ENCODE data around the gene SPON2.

Gene SPON2

DNA sequence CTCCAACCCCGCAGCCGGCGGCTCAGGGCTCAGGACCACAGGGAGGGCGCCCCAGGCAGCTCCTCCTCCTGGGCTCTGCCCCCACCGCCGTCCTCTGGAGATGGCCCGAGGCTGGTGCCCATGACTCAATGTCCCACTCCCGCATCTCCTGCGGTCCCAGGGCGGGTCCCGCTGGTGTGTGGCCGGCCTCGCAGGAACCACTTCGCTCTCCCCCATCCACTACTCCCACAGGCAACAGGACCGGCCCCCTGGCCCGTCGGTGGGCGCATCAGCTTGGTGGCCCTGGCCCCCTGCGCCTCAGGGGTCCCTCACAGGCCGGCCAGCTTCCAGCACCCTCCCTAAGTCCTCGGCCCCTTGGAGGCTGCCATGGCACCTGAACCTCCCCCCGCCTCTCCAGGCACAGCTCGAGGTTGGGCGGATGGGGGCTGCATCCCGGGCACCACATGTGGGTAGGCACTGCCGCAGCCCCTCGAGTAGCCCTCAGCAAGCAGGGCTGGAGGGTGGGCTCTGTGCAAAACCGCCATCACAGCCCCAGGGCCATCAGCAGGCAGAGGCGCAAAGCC is 22.8 kb upstream of the SPON2 start:
- no peak overlapping the region for H3K4me3 ChIP-seq (ENCODE audit: low read depth, low read length)

DNA sequence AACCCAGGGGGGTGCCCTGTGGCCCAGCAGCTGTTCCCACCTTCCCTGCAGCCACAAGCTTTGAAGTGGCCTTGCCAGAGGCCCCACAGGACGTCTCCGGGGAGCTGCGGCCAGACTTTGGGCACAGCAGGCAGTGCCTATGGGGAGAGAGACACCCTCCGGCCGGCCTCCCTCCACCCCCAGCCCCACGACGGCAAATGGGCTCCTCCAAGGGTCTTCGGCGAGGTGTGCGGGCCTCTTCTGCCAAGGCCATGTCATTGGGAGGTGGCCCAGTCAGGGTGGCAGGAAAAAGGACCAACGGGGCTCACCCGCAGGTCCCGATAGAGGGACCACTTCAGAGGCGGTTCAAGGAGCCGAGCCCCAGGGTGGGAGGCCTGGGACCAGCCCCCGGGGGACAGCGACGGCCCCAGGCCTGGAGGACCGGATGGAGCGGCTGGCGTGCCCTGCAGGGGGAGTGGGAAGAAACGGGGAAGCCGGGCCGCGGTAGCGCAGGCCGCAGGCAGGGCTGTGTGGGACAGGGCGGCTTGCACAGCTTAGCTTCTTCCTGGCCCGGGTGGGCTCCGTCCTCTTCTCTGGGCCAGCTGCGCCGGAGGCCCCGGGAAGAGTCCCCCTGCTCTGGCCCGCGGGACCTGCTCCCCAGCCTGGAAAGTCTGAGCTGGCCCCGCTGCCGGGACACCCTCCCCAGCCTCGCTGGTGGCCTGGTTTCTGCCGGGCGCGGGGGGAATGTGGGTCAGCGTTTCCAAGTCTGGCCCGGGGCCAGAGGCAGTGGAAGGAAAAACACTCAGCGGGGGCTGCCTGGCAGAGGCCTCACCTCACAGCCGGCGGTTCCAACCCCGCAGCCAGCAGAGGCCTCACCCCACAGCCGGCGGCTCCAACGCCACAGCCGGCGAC is 21.9 kb upstream of the SPON2 start:
- no peak overlapping the region for H3K4me3 ChIP-seq (ENCODE audit: low read depth, low read length)

DNA sequence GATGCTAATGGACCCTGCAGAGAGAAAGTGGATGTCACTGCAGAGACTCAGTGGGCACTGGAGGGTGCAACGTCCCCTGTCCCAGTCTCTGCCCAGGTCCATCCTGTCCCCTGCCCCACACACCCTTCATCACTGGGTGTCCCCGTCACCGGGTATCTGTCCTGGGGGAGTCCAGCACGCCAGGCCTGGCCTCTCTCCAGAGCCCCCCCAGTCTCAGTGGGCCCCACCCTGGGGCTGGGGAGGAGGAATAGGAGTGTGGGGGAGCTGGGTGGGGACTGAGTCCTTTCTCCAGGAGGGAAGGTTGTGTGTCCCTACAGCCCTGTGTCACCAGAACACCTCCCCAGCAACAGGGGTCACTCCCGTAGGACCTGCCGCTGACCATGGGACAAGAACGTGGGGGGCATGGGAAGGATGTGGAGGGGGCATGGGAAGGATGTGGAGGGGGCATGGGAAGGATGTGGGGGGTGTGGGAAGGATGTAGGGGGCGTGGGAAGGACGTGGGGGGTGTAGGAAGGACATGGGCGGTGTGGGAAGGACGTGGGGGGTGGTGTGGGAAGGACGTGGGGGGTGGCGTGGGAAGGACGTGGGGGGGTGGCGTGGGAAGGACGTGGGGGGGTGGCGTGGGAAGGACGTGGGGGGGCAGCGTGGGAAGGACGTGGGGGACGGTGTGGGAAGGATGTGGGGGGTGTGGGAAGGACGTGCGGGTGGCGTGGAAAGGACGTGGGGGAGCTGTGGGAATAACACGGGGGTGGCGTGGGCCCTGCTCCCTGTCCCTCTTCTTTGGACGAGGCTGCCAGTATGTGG is 21.0 kb upstream of the SPON2 start:
- H3K4me3 ChIP-seq (ENCODE audit: low read depth, low read length): no peak overlapping the region

DNA sequence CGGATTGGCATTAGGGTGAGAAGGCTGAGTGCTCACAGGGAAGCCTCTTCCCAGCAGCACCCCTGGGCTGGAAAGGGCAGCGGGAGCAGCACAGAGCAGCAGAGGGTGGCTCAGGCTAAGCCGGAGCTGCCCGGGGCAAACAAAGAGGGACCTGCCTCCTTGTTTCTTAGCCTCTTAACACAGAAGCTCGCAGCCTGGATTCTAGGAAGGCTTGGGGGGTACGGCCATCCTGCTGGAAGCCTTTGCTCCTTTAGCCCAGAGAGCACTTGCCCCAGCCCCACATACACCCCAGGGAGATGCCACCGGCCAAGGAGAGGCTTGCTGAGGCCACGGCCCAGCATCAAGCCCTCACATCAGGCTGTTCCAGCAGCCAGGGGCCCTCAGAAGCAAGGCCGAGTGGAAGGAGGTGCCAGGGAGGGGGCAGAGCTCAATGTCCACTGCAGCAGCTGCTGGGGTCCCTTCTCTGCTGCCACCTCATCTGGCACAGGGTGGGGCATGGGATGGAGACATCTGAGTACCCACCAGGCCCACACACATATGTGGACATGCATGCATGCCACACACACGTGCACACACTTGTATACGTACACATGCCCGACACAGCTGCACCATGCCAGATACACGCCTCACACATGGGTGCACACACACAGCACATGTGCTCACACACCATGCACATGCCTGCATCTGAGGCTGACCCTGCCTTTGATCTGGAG is 20.3 kb upstream of the SPON2 start:
- no peak overlapping the region for H3K4me3 ChIP-seq (ENCODE audit: low read depth, low read length)

DNA sequence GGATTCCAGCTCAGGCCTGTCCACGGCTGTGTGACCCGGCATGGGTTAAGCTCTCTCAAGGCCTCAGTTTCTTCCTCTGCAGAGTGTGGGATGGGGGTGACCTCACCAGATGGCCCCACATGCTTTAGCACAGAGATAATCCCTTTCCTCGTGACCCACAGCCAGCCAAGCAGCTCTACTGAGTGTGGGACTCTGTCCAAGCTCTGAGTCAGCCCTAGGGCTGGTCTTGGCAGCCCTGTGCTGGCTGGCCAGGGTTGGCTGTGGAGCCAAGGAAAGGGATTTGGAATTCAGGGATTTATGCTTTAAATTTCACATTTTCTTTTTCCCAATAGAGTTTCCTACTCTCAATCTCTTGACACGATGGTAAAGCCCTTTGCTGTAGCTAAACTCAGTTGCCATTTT is 19.7 kb upstream of the SPON2 start:
- no peak overlapping the region for H3K4me3 ChIP-seq (ENCODE audit: low read depth, low read length)

DNA sequence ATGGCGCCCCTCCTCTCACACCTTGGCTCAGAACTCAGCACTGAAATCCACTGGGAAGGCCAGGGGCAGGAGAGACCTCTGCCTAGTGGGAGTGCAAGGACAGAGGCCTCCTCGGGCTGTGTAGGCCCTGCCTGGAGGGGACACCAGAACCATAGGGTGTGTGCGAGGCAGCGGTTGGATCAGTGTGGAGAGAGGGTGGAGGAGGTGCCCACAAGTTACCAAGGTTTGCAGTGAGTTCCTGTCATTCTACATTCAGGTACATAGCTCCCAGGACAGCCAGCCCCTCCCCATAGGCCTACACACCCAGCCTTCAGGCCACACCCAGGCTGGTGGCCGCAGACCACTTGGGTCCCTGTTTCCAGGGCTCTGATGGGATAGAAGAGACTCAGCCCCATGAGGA is 19.2 kb upstream of the SPON2 start:
- H3K4me3 ChIP-seq (ENCODE audit: low read depth, low read length): no peak overlapping the region

DNA sequence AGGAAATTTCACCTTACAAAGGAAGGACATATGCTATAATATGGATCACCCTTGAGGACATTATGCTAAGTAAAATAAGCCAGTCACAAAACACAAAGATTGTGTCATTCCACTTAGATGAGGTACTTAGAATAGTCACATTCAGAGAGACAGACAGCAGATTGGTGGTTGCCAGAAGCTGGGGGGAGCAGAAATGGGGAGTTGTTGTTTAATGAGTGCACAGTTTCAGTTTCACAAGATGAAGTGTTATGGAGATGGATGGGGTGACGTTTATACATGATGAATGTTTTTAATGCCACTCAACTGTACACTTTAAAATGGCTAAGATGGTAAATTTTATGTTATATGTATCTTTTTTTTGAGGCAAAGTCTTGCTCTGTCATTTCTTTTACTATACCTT is 14.8 kb upstream of the SPON2 start:
- no peak overlapping the region for H3K4me3 ChIP-seq (ENCODE audit: low read depth, low read length)

DNA sequence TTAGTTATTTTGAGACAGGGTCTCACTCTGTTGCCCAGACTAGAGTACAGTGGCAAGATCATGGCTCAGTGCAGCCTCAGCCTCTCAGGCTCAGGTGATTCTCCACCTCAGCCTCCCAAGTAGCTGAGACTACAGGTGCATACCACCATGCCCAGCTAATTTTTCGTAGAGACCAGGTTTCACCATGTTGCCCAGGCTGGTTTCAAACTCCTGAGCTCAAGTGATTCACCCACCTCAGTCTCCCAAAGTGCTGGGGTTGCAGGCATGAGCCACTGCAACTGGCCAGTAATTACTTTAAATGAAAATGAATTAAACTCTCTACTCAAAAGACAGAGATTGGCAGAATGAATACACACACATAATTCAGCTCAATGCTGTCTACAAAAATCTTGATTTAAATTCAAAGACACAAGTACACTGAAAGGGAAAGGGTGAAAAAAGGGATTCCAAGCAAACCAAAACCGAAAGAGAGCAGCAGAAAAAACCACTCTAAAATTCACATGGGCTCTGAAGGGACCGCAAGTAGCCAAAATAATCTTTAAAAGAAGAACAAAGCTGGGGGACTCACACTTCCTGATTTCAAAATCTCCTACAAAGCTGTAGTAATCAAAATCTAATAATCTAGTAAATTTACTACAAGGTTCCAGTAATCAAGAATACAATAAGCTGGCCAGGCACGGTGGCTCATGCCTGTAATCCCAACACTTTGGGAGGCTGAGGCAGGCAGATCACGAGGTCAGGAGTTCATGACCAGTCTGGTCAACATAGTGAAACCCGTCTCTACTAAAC is 11.8 kb upstream of the SPON2 start:
- H3K4me3 ChIP-seq (ENCODE audit: low read depth, low read length): no peak overlapping the region

DNA sequence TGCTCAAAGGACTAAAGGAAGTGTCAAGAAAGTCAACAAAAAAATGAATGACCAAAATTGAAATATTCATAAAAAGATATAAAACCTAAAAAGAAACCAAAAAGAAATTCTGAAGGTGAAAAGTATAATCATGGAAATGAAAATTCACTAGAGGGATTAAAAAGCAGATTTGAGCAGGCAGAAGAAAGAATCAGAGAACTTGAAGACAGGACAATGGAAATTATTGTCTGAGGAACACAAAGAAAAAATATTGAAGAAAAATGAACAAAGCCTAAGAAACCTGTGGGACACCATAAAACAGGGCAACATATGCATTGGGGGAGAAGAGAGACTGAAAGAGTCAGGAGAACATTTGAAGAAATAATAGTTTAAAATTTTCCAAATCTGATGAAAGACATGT is 9.9 kb upstream of the SPON2 start:
- no peak overlapping the region for H3K4me3 ChIP-seq (ENCODE audit: low read depth, low read length)

DNA sequence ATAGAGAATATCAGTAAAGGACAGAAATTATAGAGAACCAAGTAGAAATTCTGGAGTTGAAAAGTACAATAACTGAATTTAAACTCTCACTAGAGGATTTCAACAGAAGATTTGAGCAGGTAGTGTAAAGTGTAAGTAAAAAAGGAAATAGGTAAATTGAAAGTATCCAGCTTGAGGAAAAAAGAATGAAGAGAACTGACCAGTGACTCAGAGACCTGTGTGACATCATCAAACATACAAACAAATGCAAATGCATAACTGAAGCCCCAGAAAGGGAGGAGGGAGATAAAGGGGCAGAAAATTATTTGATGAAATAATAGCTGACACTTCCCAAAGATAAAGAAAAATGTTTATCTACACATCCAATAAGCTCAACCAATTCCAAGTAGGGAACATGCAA is 8.3 kb upstream of the SPON2 start:
- H3K4me3 ChIP-seq (ENCODE audit: low read depth, low read length): no peak overlapping the region

DNA sequence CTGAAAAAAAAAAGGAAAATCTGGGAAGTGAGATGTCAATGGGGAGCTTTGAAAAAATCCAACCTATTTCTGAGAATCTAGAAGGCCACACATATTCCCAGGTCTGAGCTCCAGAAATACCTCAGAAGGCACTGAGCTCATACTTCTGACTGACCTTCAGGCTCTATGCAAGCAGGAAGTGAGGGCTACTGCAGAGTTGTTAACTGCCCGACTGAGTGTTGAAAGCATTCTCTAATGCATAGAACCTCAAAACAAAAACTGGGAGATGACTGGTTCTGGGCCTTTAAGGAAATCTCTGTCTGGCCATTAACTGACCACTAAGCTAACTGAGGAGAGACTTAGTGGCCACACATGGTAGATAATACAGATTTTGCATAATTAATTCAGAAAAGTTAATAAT is 7.6 kb upstream of the SPON2 start:
- H3K4me3 ChIP-seq (ENCODE audit: low read depth, low read length): no peak overlapping the region

DNA sequence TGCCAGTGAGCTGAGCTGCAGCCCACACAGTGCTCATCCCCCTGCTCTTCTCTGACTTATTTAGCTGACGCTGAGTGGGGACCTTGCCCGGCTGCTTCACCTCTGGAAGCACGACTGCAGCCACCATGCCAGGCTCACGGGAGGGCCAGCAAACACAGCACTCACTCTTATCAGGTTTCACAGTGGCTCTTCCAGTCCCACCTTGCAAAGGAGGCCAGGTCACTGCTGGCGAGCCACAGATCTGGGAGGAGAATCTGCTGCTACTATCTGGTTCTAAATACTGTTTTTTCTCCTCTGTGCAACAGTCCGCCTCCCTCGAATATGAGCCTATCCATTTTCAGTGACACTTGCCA is 6.7 kb upstream of the SPON2 start:
- no peak overlapping the region for H3K4me3 ChIP-seq (ENCODE audit: low read depth, low read length)

DNA sequence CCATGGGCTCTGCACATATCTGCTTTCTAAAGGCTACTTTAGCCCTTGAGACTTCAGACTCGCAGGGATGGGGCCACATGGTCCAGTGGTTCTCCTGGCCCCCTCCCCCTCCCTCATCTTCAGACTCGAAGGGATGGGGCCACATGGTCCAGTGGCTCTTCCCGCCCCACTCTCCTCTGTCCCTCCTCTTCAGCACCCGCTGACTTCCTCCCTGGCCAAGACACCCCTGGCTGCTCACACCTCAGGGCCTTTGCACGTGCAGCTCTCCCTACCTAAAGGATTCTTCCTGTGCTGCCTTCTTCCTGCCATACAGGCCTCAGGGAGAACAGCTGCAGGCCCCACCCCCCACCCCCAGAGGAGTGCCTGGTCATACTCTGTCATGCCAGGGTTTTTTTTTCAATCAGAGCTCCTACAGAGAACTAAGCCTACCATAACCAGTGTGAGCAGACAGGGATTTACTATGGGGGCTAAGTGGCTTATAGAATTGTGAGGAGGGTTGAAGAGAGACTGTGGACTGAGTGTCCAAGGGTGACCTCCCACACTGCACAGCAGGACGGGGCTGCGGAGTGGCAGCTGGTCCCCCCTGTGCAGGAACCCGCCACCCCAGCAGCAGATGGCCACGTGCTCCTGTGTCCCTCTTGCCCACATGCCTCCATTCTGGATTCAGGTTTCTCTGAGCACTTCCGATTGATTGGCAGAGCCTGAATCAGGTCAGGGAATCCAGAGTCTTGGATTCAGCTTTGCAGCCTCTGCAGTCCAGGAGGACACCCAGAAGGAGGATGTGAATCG is 6.1 kb upstream of the SPON2 start:
- no peak overlapping the region for H3K4me3 ChIP-seq (ENCODE audit: low read depth, low read length)

DNA sequence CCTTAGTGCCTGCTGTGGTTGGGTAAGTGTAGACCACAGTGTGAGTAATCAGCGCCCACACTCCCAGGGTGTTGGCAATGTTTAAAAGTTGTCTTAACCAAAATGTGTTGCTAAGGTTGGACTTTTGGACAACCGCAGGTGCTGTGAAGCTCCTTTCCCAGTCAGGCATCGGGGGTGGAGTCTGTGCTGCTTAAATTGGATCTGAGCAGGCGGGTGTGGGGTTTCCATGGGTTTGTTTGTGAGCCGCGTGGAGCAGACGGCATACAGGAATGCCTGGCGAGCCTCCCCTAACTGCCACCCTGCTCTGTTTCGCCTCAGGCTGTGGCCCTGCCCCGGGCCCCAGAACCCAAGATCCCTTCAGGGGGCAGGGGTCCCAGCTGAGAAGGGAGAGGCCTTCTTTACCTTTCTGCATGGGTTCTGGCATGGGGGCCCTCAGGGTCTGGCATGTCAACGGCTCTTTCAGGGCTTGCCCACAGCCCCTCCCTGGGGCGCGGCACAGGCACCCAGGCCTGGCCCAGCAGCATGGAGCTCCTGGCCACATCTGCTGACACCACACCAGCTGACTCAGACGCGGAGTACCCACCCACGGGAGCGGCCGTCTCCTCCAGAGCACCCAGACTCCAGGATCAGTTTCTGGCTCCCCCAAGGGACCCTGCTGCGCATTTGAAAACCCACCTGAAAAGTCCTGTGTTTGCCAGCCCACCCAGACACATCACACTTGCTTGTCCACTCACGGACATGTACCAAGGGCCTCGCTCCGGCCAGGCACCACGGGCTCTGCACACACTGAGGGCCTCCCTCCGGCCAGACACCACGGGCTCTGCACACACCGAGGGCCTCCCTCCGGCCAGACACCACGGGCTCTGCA is 5.1 kb upstream of the SPON2 start:
- no peak overlapping the region for H3K4me3 ChIP-seq (ENCODE audit: low read depth, low read length)

DNA sequence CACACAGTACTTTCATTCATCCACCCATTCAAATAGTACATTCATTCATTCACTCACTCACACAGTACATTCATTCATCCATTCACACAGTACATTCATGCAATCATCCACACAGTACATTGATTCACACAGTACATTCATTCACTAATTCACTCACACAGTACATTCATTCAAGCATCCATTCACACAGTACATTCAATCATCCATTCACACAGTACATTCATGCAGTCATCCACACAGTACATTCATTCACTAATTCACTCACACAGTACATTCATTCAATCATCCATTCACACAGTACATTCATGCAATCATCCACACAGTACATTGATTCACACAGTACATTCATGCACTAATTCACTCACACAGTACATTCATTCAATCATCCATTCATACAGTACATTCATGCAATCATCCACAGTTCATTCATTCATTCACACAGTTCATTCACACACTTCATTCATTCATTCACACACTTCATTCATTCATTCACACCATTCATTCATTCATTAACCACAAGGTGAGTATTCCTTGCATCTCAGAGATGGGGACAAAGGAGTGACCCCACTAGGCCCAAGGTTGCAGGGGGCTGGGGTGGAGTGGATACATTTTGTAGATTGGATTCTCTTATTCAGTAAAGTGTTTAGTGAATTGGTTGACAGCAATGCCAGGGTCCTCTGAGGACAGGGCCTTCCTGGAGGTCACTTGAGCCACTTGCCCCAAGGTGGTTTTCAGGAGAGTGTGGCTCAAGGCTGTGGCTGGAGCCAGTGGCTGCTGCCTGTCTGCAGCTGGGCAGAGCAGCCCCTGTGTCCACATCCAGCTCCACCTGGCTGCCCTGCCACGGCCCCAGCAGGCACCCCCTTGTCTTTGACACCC is 4.3 kb upstream of the SPON2 start:
- no peak overlapping the region for H3K4me3 ChIP-seq (ENCODE audit: low read depth, low read length)

DNA sequence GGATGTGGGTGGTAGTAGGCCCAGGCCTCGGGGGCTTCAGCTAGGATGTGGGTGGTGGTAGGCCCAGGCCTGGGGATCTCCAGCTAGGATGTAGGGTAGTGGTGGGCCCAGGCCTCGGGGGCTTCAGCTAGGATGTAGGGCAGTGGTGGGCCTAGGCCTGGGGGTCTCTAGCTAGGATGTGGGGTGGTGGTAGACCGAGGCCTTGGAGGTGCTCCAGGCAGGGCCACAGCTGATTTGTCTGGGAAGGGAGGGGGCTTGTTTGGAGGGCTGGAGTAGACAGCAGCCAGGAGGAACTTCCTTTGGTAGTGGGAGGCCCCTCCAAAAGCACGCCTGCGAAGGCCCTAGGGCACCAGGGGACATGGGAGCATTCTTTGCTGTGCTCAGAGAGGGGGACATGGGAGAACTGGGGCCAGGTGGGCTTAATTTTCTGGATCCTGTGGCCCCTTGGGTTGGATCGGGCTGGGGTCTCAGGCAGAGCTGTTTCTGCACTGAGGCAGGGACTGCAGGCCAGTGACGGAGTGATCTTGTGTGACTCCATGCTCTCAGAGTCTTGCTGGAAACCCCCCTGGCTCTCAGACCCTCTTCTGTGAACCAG is 3.3 kb upstream of the SPON2 start:
- H3K4me3 ChIP-seq (ENCODE audit: low read depth, low read length): no peak overlapping the region

DNA sequence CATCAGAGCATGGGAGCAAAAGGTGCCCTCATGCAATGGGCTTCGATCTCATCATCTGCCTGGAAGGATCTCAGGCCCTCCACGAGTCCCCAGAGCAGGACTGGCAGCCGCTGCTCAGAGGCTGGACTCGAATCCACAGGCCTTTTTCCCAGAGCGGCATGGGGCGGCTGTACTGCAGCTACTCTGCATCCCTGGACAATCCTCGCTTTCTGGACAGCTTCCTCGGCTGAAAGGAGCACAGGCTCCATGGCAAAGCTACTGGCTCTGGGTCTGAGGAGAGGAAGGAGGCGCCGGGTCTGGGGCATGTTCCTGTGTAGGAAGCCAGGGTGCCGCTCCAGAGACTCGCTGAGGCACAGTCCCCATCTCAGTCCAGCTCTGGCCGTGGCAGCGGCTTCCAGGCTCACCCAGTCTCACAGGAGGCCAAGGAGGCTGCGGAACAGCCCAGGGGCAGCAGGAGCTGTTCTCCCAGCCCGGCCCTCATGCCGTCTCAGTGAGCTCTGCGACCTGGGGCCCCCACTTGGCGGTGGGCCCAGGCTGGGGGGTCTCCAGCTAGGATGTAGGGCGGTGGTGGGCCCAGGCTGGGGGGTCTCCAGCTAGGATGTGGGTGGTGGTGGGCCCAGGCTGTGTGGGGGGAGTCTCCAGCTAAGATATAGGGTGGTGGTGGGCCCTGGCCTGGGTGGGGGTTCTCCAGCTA is 2.7 kb upstream of the SPON2 start:
- H3K4me3 ChIP-seq (ENCODE audit: low read depth, low read length): no peak overlapping the region
